A549 (cell line): ENCODE results near the gene SPPL3.

Experiments used
- CBX2 ChIP-seq: fragments of 200-600 bp; sonication (generic); IDR thresholded peaks from 2 replicates; pipeline ENCODE4 v1.6.1; 2016; ENCODE audit warnings: low read depth, mild to moderate bottlenecking, borderline replicate concordance
- CTCF ChIP-seq: fragments of >200 bp; sonication (Bioruptor Twin); formaldehyde crosslinking; IDR thresholded peaks from 3 replicates; pipeline ENCODE4 v1.5.1; 2016
- EP300 ChIP-seq, 2 experiments: fragments of >200 bp; sonication (Bioruptor Twin); formaldehyde crosslinking; IDR thresholded peaks; 2 replicates in 1 of 2; 3 replicates in 1 of 2; pipeline ENCODE4 v1.6.1; 2016 to 2017
- POLR2A ChIP-seq: IDR thresholded peaks from 2 replicates; pipeline ENCODE4 v1.6.1; 2012; ENCODE audit warnings: mild to moderate bottlenecking, low read length
- RCOR1 ChIP-seq: fragments of 150-350 bp; IDR thresholded peaks from 2 replicates; pipeline ENCODE4 v1.6.1; 2014; ENCODE audit warnings: antibody characterized with exemption, low read length, low read depth
- SREBF2 ChIP-seq: fragments of 450-650 bp; IDR thresholded peaks from 2 replicates; pipeline ENCODE4 v1.6.1; 2014; ENCODE audit warnings: mild to moderate bottlenecking, moderate library complexity
- ZFP36 ChIP-seq: fragments of 450-650 bp; IDR thresholded peaks from 2 replicates; pipeline ENCODE4 v1.6.1; 2014; ENCODE audit warnings: borderline replicate concordance; ENCODE audit not compliant: partially characterized antibody

GRCh38 chr12:120813588-120814153 lies 90.5 kb downstream of the SPPL3 start:
- TF ChIP-seq RCOR1, result no peak
- TF ChIP-seq POLR2A, result no peak
- no peak for TF ChIP-seq ZFP36
- TF ChIP-seq CBX2, result no peak
- no peak for TF ChIP-seq EP300 (IDR thresholded peaks at IDR 0.05)
- no peak for TF ChIP-seq CTCF
- no peak for TF ChIP-seq SREBF2
